ENCODE measurements around the gene PLN. TPM values are rescaled to one million over a fixed set of nuclear protein-coding genes. Genes with fewer than 3 reads are reported as not detected.

Gene PLN
- total RNA-seq, 1 donor from 2014 or later, result 33.9 TPM

DNA sequence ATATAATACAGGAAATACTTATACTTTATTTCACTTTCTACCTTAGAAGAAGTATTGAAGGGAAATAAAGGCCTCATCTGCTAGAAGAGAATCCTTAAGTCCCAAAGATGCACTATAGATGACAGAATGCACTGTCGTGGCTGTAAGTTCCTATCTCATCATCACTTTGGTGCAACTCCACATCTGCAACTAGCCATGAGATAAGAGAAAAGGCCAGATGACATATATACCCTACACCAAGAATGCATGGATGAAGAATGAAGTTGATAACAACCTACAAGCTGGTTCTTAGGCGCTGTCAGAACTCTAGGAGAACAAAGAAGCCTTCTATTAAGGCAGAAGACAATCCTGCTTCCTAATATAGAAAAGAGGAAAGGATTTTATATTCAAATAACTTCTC lies 11.6 kb upstream of the PLN start:
- Histone ChIP-seq H3K4me3 (no peak overlapping the region), H3K27ac (no peak overlapping the region), H3K36me3 (no peaks in the 10 kb centered on the region), H3K27me3 (no peaks in the 10 kb centered on the region), H3K9me3 (no peaks in the 10 kb centered on the region), H3K4me1 (peaks cover 7% of the 10 kb centered on the region)
- TF ChIP-seq POLR2AphosphoS5 (IDR thresholded peaks at IDR 0.05; ENCODE audit: insufficient read depth in 1 of 2, low read depth in 1 of 2) (no peak), POLR2A (IDR thresholded peaks at IDR 0.05) (no peak)
- TF ChIP-seq, protein P1, sequence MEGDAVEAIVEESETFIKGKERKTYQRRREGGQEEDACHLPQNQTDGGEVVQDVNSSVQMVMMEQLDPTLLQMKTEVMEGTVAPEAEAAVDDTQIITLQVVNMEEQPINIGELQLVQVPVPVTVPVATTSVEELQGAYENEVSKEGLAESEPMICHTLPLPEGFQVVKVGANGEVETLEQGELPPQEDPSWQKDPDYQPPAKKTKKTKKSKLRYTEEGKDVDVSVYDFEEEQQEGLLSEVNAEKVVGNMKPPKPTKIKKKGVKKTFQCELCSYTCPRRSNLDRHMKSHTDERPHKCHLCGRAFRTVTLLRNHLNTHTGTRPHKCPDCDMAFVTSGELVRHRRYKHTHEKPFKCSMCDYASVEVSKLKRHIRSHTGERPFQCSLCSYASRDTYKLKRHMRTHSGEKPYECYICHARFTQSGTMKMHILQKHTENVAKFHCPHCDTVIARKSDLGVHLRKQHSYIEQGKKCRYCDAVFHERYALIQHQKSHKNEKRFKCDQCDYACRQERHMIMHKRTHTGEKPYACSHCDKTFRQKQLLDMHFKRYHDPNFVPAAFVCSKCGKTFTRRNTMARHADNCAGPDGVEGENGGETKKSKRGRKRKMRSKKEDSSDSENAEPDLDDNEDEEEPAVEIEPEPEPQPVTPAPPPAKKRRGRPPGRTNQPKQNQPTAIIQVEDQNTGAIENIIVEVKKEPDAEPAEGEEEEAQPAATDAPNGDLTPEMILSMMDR (IDR thresholded peaks at IDR 0.05), result no peak
- DNase-seq (ENCODE audit: extremely low spot score in 2 of 2), result no peak
- intact Hi-C loops (cut with DNase I), result no loop called here

DNA sequence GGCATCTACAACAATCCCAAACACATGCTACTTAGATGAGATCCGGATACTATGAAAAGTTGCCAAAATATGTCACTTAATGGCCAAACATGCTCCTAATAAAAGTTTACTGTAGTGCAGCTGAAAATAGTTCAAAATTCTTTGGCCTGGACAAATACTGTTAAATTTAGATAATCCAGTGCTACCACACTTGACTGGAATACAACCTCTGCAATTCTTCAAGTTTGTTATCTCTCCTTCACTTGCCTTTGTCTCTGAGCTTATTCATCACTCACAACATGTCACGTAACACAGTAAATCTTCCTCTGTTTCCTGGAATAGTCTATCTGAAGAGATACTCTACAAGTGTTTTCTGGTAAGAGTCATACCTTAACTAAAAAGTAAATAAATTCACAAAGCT lies 10.5 kb upstream of the PLN start:
- Histone ChIP-seq H3K27me3 (no peaks in the 10 kb centered on the region), H3K27ac (no peak overlapping the region), H3K36me3 (no peaks in the 10 kb centered on the region), H3K4me3 (no peak overlapping the region), H3K4me1 (peaks cover 10% of the 10 kb centered on the region), H3K9me3 (no peaks in the 10 kb centered on the region)
- TF ChIP-seq POLR2A (IDR thresholded peaks at IDR 0.05) (no peak), POLR2AphosphoS5 (IDR thresholded peaks at IDR 0.05; ENCODE audit: insufficient read depth in 1 of 2, low read depth in 1 of 2) (no peak)
- TF ChIP-seq, protein P1 (IDR thresholded peaks at IDR 0.05), result no peak
- intact Hi-C loops (cut with DNase I), result no loop called here
- no peak for DNase-seq (ENCODE audit: extremely low spot score in 2 of 2)

DNA sequence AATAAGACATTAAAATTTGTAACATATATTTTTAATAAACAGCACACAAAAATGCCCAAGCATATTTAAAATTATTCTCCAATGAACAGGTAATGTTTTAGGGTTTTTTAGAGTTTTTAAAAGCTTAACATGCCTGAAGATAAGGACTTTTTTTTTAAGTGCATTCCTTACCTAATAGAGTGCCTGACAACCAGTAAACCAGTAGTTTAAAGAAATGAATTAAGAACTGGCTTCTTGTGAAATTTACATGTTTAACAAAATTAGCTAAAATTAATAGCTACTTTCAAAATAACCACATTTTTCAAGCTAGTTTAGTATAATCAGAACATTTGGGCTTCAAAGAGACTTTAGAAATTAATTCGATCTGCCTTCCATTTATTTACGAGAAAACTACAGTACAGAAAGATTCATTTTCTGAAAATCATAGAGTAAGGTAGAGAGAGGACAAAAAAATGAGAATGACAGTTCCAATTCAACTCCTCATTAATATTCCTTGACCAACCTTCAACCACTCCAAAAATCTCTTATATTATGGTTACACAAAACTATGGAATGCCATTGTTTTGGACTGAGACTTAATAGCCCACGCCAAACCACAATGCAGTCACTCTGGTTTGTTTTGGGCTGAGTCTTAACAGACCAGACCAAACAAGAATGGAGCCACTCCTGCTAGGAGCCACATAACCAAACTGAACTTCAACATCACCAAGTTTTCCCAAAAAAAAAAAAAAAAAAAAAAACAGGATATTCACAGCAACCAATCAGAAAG lies 5.7 kb upstream of the PLN start:
- H3K36me3 ChIP-seq, result no peaks in the 10 kb centered on the region
- DNase-seq (ENCODE audit: extremely low spot score in 2 of 2), result no peak
- H3K9me3 ChIP-seq, result no peaks in the 10 kb centered on the region
- no peaks in the 10 kb centered on the region for H3K27me3 ChIP-seq
- intact Hi-C loops (cut with DNase I), result no loop called here
- H3K4me1 ChIP-seq, result peaks cover 8% of the 10 kb centered on the region
- no peak overlapping the region for H3K27ac ChIP-seq
- no peak overlapping the region for H3K4me3 ChIP-seq
- TF ChIP-seq POLR2A (IDR thresholded peaks at IDR 0.05), result no peak
- no peak for TF ChIP-seq POLR2AphosphoS5 (IDR thresholded peaks at IDR 0.05; ENCODE audit: insufficient read depth in 1 of 2, low read depth in 1 of 2)
- TF ChIP-seq, protein P1 (IDR thresholded peaks at IDR 0.05), result no peak

DNA sequence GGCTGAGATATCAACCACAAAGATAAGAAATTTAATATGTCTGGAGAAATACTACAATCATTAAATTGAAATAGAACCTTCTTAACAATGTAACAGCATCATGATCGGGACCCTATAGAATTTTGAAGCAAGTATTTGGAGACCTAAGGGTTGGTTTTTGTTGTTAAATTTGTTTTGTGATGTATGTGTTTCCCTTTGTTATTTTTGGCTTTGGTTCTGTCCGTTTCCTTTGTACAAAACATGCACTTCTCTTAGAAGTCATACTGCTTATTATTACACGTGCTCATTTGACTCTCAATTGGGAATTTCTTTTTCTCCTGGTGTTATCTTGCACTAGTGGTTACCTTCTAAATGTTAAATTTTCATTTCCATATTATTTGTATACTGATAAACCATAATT lies 4.0 kb upstream of the PLN start:
- H3K27ac ChIP-seq, result no peak overlapping the region

DNA sequence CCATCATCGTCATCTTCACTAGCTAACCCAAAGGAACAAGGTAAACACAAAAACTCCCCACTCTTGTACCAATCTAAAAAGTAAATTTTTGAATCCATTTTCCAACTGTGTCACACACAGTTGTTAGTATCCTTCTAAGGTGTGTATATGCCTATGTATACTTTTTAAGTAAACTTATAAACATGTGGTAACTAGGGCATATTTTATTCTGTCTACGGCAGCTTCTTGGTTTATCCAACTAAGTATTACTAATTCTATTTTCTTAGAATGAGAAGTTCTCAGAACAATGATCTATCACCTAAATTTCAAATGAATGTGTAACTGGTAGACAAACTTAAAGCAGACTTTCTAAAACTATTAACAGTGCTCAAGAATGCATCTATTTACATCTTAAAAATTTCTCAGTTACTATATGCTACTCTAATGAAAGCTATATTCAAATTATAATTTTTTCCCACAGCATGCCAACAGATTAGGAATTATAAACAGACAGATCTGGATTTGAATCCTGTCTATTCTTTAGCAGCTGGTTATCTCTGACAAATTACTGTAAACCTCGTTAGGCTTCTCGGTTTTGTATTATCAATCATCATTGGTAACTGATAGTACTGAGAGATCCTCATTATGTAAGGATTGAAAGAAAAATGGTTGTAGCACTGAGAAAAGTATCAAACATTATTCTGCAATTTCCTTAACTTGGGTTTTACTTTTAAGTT lies 1.8 kb upstream of the PLN start:
- intact Hi-C loops (cut with DNase I), result no loop called here
- H3K27ac ChIP-seq, result peak overlapping the region; percentile 5

More for the DNA sequence above, 4.0 kb upstream of the PLN start:
- TF ChIP-seq POLR2A (IDR thresholded peaks at IDR 0.05), result no peak
- H3K4me3 ChIP-seq, result no peak overlapping the region
- no peaks in the 10 kb centered on the region for H3K27me3 ChIP-seq
- intact Hi-C loops (cut with DNase I), result no loop called here
- DNase-seq (ENCODE audit: extremely low spot score in 2 of 2), result no peak
- H3K9me3 ChIP-seq, result no peaks in the 10 kb centered on the region
- H3K36me3 ChIP-seq, result no peaks in the 10 kb centered on the region
- peaks cover 5% of the 10 kb centered on the region for H3K4me1 ChIP-seq

More for the DNA sequence above, 1.8 kb upstream of the PLN start:
- TF ChIP-seq, protein P1 (IDR thresholded peaks at IDR 0.05), result no peak
- no peak for TF ChIP-seq POLR2AphosphoS5 (IDR thresholded peaks at IDR 0.05; ENCODE audit: insufficient read depth in 1 of 2, low read depth in 1 of 2)
- no peak for TF ChIP-seq POLR2A (IDR thresholded peaks at IDR 0.05)
- no peaks in the 10 kb centered on the region for H3K36me3 ChIP-seq
- H3K9me3 ChIP-seq, result no peaks in the 10 kb centered on the region
- DNase-seq (ENCODE audit: extremely low spot score in 2 of 2), result no peak
- no peaks in the 10 kb centered on the region for H3K27me3 ChIP-seq
- H3K4me3 ChIP-seq, result no peak overlapping the region
- peaks cover 5% of the 10 kb centered on the region for H3K4me1 ChIP-seq

All from vagina (tissue), 2 donors.